Body of pancreas (tissue), 4 donors: Measurements from ENCODE around the gene PPAT.

Experiments
- POLR2A ChIP-seq, 3 donors: fragments of 450-650 bp; IDR thresholded peaks; one replicate each; pipeline ENCODE4 v1.6.1; 2016; ENCODE audit warnings: antibody characterized with exemption in 3 of 3, mild to moderate bottlenecking in 2 of 3
- TF ChIP-seq, protein P1 (sequence below), 7 experiments: fragments of 450-650 bp in 4 of 7; fragments of 200-600 bp in 3 of 7; sonication (generic) in 3 of 7; IDR thresholded peaks; one replicate each; pipeline ENCODE4 v1.5.1; 2016 to 2019; ENCODE audit warnings: antibody characterized with exemption in 7 of 7

DNA sequence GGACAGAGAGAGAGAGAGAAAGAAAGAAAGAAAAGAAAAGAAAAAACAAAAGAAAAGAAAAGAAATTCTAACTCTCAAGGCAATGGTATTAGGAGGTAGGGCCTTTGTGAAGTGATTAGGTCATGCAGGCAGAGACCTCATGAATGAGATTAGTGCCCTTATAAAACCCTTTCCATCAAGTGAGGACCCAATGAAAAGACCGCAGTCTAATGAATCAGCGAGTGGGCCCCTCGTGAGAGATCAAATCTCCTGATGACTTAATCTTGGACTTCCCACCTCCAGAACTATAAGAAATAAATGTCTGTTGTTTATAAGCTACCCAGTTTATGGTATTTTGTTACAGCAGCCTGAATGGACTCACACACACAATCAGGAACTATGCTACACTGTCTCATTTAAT is 65.0 kb downstream of the PPAT start:
- TF ChIP-seq, protein P1, sequence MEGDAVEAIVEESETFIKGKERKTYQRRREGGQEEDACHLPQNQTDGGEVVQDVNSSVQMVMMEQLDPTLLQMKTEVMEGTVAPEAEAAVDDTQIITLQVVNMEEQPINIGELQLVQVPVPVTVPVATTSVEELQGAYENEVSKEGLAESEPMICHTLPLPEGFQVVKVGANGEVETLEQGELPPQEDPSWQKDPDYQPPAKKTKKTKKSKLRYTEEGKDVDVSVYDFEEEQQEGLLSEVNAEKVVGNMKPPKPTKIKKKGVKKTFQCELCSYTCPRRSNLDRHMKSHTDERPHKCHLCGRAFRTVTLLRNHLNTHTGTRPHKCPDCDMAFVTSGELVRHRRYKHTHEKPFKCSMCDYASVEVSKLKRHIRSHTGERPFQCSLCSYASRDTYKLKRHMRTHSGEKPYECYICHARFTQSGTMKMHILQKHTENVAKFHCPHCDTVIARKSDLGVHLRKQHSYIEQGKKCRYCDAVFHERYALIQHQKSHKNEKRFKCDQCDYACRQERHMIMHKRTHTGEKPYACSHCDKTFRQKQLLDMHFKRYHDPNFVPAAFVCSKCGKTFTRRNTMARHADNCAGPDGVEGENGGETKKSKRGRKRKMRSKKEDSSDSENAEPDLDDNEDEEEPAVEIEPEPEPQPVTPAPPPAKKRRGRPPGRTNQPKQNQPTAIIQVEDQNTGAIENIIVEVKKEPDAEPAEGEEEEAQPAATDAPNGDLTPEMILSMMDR (IDR thresholded peaks at IDR 0.05), result no peak
- TF ChIP-seq POLR2A (IDR thresholded peaks at IDR 0.05), result no peak
